KG1 (cell line): ENCODE data around the gene NFE2L2.
"Not testable (repeated sequence)": the region's sequence is repeated elsewhere in the genome, so short reads cannot be mapped to it uniquely, and the experiment has no call there.

Experiments
- DNase-seq: peaks from one replicate; lab custom pipeline; 2025; lab: John Stamatoyannopoulos, UW

NFE2L2 gene

GRCh38 chr2:177256026-177256425 lies 8.5 kb downstream of the NFE2L2 start:
- no peak for DNase-seq

GRCh38 chr2:177255227-177255601 lies 9.3 kb downstream of the NFE2L2 start:
- no peak for DNase-seq

GRCh38 chr2:177254433-177255226 lies 9.9 kb downstream of the NFE2L2 start:
- no peak for DNase-seq

- no peak for DNase-seq
Measured at GRCh38 chr2:177253704-177254103, 10.8 kb downstream of the NFE2L2 start.

DNA sequence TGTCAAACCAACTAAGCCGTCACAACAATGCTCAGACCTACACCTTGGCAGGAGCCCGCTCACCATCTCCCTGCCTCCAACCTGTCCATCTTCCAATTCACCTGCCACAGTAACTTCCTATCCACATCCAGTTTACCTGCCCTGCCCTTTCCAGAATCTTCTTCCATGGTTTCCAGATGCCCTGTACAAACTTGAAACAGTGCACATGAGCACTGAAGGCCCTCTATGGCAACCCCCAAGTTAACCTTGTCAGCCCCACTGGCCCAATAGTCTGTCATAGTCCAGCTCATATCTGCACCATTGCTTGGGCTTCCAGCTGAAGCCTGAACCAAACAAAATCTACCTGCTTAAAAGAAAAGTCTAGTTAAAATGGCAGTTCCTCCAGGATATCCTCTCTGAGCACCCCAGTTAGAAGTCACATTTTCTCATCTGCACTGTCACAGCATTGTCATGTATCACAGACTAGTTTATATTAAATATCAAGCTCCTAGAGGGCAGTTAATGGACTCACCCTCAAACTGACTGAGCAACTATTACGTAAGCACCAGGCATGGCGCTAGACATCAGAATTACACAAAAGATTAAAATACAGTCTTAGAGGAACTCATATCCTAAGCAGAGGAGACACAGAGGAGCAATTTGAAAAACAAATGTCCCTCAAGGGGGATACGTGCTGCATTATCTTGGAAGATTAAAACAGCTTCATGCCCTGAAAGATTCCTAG lies 11.6 kb downstream of the NFE2L2 start:
- no peak for DNase-seq

GRCh38 chr2:177251165-177251542 lies 13.4 kb downstream of the NFE2L2 start:
- no peak for DNase-seq

DNA sequence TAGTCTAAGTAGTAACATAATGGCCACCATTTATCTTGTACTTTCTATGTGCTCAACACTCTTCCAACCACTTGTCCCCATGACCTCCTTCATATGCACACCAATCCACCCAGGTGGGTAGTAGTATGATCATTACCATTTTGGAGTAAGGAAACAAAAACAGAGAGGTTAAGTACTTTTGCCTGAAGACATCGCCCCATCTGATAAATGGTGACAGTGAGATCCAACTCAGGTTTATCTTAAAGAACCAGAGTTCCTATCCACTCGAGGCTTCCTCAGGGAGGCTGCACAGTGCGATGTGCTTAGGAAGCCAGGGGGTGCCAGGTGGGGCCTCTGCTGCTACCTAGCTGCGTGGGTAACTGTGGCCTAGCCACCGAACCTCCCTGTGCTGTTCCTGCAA lies 14.1 kb downstream of the NFE2L2 start:
- no peak for DNase-seq

- DNase-seq: no peak
Measured at GRCh38 chr2:177249038-177249437, 15.5 kb downstream of the NFE2L2 start.

GRCh38 chr2:177247693-177248262 lies 16.7 kb downstream of the NFE2L2 start:
- no peak for DNase-seq

DNA sequence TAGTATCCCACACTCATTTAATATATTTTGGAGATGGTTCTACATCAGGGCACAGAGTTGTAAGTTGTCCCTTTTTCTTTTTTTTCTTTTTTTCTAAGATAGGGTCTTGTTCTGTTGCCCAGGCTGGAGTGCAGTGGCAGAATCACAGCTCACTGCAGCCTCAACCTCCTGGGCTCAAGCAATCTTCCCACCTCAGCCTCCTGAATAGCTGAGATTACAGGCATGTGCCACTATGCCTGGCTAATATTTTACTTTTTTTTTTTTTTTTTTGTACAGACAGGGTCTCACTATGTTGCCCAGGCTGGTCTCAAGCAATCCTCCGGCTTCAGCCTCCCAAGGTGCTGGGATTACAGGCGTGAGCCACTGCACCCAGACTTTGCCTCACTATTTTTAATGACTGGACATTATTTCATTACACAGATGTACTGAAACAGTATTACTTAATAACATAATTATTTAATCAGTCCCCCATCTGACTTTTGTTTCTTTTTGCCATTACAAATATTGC lies 17.9 kb downstream of the NFE2L2 start:
- DNase-seq: not testable (repeated sequence)

DNA sequence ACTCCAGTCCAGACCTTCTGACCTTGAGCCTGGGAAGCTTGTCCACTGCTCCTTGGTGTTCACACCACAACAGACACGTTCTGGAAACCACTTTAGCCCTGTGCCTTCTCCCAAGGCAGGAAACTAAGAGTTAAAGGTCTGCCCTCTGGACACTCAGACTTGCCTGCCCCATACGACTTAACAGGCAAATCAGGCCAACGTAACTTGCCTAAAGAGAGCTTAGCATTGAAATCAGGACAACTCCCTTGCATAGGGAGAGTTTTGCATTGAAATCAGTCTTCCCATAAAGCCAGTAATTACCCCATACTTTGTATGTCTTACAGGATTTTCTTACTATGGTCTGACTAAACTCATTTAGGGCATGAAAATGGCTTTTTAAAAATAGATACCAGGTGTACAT lies 18.5 kb downstream of the NFE2L2 start:
- no peak for DNase-seq

DNA sequence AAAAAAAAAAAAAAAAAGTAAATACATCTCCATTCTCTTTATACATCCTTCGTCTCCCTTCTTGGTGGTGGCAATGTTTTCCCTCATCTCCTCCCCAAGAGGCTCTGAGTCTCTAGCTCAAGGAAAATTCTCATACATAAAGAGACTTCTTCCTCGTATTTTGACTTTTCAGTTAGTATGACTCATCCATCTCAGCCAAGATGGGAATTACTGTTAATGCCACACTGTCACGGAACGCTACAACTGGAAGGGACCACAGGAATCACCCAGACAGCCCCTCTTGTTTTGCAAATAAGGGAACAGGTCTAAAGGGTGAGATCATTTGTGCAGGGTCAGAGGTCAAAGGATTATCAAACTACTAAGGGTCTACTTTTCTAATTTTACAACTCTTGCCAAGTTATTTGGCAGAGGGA lies 19.5 kb downstream of the NFE2L2 start:
- no peak for DNase-seq

DNA sequence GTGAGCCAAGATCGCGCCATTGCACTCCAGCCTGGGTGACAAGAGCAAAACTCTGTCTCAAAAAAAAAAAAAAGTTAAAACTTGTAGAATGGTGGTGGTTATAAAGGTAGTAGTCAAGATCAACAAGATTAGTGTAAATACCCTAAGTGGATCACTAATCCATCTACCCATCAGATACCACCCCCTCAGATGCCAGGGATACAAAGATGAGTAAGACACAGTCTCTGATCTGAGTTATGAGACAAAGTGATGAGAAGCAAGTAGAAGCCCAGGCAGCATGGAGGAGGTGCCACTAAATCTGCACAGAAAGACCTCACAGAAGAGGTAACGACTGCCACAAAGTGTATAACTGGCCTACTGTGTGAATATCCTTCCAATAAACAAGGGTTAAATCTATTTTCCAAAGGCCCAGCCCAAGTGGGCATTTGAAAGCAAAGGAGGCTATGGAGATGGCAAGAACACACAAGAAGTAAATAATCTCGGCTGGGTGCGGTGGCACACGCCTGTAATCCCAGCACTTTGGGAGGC lies 20.2 kb downstream of the NFE2L2 start:
- DNase-seq: no peak

GRCh38 chr2:177243476-177243875 lies 21.1 kb downstream of the NFE2L2 start:
- DNase-seq: no peak

DNA sequence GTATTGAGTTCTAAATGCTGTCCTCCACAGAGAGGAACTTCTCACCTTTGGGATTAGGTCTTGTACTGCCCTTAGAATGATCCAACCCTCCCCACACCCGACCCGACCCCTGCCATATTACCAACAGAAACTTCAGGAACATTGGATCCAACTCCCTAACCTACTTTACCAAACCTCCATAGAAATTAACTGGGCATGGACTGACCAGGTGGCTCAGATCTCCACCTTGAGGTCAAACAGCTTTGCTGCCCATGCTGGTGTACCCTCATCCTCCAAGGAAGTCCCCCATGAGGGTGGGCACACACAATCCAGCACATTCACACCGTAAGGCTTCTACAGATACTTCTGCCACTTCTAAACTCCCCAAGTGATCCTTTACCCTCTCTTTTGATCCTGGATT lies 21.5 kb downstream of the NFE2L2 start:
- DNase-seq: no peak

- DNase-seq: no peak
Measured at GRCh38 chr2:177242121-177242987, 22.2 kb downstream of the NFE2L2 start.

DNA sequence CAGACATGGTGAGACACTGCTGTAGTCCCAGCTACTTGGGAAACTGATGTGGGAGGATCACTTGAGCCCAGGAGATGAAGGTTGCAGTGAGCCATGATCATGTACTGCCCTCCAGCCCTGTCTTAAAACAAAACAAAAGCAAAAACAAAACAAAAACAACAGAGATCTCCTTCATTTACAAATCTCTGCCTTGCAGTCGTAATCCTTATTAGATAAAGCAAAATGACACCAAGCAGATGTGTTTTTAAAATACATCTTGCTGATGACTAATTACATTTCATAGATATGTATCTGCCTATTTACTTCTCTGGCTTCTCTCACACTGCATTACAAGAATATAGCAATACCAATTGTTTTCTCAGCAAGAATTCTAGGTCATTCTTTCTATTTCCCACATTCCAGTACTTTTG lies 22.8 kb downstream of the NFE2L2 start:
- DNase-seq: no peak

GRCh38 chr2:177239932-177240630 lies 24.4 kb downstream of the NFE2L2 start:
- peak; percentile 44 for DNase-seq

DNA sequence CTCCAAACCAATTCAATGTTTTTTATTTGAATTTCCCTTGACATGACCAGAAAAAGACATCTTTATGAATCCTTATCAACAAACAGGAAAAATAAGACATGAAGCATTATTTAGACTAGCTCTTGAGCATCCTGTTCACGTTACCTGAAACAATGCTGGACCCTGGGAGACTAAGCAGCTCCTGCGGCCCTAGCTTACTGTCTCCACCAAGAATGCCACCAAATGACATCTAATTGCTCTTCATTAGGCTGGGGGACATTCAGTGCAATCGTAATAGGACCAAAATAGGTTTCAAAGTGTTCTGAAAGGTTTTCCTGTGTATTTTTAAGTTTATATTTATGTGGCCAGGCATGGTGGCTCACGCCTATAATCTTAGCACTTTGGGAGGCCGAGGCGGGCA lies 25.5 kb downstream of the NFE2L2 start:
- DNase-seq: no peak

DNA sequence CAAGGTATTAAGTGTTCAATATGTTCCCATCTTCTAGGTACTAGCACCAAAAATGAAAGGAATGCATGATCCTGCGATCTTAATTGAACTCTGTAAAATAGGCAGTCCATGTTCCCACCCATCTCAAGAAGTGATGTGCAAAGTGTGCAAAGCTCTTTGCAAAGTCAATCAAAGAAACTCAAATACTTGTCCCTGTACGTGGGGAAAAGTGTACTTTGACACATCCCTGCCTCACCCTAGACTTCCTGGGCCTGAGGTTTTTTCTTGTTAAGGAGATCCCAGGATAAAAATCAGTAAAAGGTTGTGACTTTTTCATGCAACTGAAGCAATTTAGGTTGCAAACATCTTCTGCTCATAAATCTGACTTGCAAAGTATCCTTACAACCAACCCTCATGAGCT lies 26.6 kb downstream of the NFE2L2 start:
- no peak for DNase-seq

- DNase-seq: no peak
Measured at GRCh38 chr2:177235855-177236437, 28.6 kb downstream of the NFE2L2 start.
